Measurements from ENCODE around the gene DIPK1A.

- TF ChIP-seq CTCF (IDR thresholded peaks at IDR 0.05; ENCODE audit: low read depth, low read length) (no peak), MYC (IDR thresholded peaks at IDR 0.05; ENCODE audit: low read depth, low read length) (no peak)
Observed at GRCh38 chr1:92817137-92817697, 144.0 kb downstream of the DIPK1A start.

All from NB4 (cell line).